GM12891 (cell line): Measurements from ENCODE around the gene FUCA1.

Source experiments
- POLR2AphosphoS5 ChIP-seq: IDR thresholded peaks from 2 replicates; pipeline ENCODE4 v1.6.1; 2011; ENCODE audit warnings: low read depth, low read length, control low read depth
- SPI1 ChIP-seq: IDR thresholded peaks from 2 replicates; pipeline ENCODE4 v1.6.1; 2011; ENCODE audit warnings: low read depth, low read length, control low read depth

DNA sequence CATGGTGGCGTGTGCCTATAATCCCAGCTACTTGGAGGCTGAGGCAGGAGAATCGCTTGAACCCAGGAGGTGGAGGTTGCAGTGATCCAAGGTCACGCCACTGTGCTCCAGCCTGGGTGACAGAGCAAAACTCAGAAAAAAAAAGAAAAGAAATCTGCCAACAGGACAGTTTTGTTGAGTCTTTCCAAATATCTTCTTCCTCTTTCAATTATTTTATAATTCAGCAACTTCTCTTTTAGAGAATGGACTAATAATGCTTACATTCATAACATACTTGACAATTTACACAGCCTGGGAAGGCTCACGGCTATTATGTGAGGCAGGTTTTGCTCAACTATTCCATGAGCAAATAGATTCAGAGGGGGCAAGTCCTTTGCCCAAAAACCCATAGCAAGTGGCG is 27.0 kb upstream of the FUCA1 start:
- TF ChIP-seq POLR2AphosphoS5 (no peak), SPI1 (no peak)
